WERI-Rb-1 (cell line): ENCODE data around the gene RASSF3.

ENCODE experiments used
- DNase-seq: peaks from one replicate; pipeline ENCODE4 v3.0.0-alpha.2; 2020
- H3K27ac ChIP-seq: fragments of 250-450 bp; sonication (Bioruptor Pico); 2 replicates; pipeline ENCODE4 v1.5.1; 2020; ENCODE audit warnings: mild to moderate bottlenecking, moderate library complexity
- H3K27me3 ChIP-seq: fragments of 250-450 bp; sonication (Bioruptor Pico); 2 replicates; pipeline ENCODE4 v1.5.1; 2021; ENCODE audit warnings: mild to moderate bottlenecking, low read depth, moderate library complexity; ENCODE audit not compliant: insufficient read depth, severe bottlenecking
- H3K36me3 ChIP-seq: fragments of 250-450 bp; sonication (Bioruptor Pico); 2 replicates; pipeline ENCODE4 v1.5.1; 2020; ENCODE audit warnings: mild to moderate bottlenecking, moderate library complexity
- H3K4me3 ChIP-seq: 2 replicates; pipeline ENCODE4 v1.5.1; 2011; ENCODE audit warnings: low read depth, mild to moderate bottlenecking, control low read depth, low read length
- H3K9me3 ChIP-seq: fragments of 250-450 bp; sonication (Bioruptor Pico); 2 replicates; pipeline ENCODE4 v1.5.1; 2021; ENCODE audit warnings: mild to moderate bottlenecking, moderate library complexity; ENCODE audit not compliant: severe bottlenecking
- CTCF ChIP-seq: IDR thresholded peaks from 2 replicates; pipeline ENCODE4 v1.5.1; 2011; ENCODE audit warnings: low read depth, mild to moderate bottlenecking, control low read depth, inconsistent platforms, low read length

RASSF3 gene

DNA sequence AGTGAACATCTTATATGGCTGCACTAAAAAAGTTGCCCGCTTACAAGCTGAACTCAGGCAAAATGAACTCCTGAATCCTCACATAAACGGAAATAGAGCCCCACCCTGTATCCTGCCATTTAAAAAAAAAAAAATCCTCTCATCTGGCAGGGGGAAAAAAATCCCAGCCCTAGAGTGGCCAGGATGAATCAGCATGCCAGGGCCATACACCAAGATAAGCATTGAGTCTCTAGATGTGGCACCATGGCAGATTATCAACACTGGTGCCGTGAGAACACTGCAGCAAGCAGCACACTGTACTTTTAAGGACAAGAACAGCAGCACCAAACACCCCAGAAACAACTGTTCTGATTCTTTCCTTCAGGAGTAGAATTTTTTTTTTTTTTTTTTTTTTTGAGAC, 65.5 kb downstream of the RASSF3 start:
- no peak for DNase-seq
- Histone ChIP-seq H3K36me3 (no peaks in the 10 kb centered on the region), H3K4me3 (no peak overlapping the region), H3K27me3 (no peaks in the 10 kb centered on the region), H3K9me3 (no peaks in the 10 kb centered on the region), H3K27ac (no peak overlapping the region)
- no peak for TF ChIP-seq CTCF

- 0 out of 2 replicates have a peak, but pooled peaks have one; percentile 37 for TF ChIP-seq CTCF
- no peak for DNase-seq
- Histone ChIP-seq H3K27me3 (no peaks in the 10 kb centered on the region), H3K9me3 (no peaks in the 10 kb centered on the region), H3K4me3 (no peak overlapping the region), H3K36me3 (no peaks in the 10 kb centered on the region), H3K27ac (no peak overlapping the region)
Measured at GRCh38 chr12:64678248-64678647, 68.0 kb downstream of the RASSF3 start.

- no peak for DNase-seq
- TF ChIP-seq CTCF: no peak
- H3K27me3 ChIP-seq: no peaks in the 10 kb centered on the region
- no peaks in the 10 kb centered on the region for H3K36me3 ChIP-seq
- no peak overlapping the region for H3K4me3 ChIP-seq
- no peaks in the 10 kb centered on the region for H3K9me3 ChIP-seq
- H3K27ac ChIP-seq: no peak overlapping the region
Measured at GRCh38 chr12:64678835-64679234, 68.5 kb downstream of the RASSF3 start.

GRCh38 chr12:64679487-64680001, 69.2 kb downstream of the RASSF3 start:
- Histone ChIP-seq H3K4me3 (no peak overlapping the region), H3K9me3 (no peaks in the 10 kb centered on the region), H3K27ac (no peak overlapping the region), H3K27me3 (no peaks in the 10 kb centered on the region), H3K36me3 (no peaks in the 10 kb centered on the region)
- TF ChIP-seq CTCF: no peak
- DNase-seq: no peak

DNA sequence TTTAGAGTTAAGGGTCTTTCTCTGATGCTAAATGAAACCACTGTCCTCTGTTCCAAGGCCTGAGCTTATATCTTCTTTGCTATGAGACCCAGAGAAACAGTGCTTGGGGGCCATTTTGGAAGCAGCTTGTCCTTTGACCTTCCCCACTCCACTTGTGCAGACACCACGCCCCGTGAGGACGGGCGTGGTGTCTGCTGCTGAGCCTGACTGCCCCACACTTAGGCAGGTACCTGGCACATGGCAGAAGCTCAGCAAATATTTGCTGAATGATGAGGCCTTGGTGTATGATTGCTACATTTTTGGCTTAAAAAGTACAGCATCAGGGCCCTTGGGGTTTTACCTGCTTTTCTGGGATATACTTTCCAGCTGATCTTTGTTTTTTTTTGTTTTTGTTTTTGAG, 69.9 kb downstream of the RASSF3 start:
- no peaks in the 10 kb centered on the region for H3K27me3 ChIP-seq
- no peaks in the 10 kb centered on the region for H3K9me3 ChIP-seq
- no peak for TF ChIP-seq CTCF
- no peak overlapping the region for H3K27ac ChIP-seq
- DNase-seq: no peak
- H3K4me3 ChIP-seq: no peak overlapping the region
- H3K36me3 ChIP-seq: no peaks in the 10 kb centered on the region
